ENCODE results near the gene GET4.

DNA sequence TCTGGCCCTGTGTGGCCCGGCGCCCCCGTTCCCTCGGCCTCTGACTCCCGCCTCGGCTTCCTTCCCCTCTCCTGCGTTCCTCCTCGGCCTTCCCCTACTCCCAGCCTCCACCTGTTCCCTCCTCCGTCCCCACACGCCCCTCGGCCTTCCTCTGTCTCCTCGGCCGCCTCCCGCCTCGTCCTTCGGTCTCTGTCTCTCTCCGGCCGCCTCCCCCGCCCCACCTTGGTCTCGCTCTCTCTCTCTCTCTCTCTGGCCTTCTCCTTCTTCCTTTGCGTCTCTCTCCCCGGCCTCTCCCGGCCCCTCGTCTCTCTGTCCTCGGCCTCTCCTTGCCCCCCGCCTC lies 588 bp downstream of the GET4 start:
- TF ChIP-seq, protein P1, sequence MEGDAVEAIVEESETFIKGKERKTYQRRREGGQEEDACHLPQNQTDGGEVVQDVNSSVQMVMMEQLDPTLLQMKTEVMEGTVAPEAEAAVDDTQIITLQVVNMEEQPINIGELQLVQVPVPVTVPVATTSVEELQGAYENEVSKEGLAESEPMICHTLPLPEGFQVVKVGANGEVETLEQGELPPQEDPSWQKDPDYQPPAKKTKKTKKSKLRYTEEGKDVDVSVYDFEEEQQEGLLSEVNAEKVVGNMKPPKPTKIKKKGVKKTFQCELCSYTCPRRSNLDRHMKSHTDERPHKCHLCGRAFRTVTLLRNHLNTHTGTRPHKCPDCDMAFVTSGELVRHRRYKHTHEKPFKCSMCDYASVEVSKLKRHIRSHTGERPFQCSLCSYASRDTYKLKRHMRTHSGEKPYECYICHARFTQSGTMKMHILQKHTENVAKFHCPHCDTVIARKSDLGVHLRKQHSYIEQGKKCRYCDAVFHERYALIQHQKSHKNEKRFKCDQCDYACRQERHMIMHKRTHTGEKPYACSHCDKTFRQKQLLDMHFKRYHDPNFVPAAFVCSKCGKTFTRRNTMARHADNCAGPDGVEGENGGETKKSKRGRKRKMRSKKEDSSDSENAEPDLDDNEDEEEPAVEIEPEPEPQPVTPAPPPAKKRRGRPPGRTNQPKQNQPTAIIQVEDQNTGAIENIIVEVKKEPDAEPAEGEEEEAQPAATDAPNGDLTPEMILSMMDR (IDR thresholded peaks at IDR 0.05), result no peak
- no peak for TF ChIP-seq POLR2A (IDR thresholded peaks at IDR 0.05)
